HEK293 (cell line): ENCODE data around the gene TRAF6.

ENCODE experiments used
- CTCF ChIA-PET: fragments of 350-600 bp; formaldehyde crosslinking; extraction: SDS; loops from one replicate; lab custom pipeline; 2021; ENCODE audit warnings: antibody characterized with exemption; lab: Yijun Ruan, JAX
- POLR2A ChIA-PET: fragments of 300-600 bp; formaldehyde crosslinking; extraction: SDS; loops from one replicate; lab custom pipeline; 2020; ENCODE audit warnings: antibody characterized with exemption, inconsistent platforms; lab: Yijun Ruan, JAX
- H3K27ac ChIP-seq: fragments of 200-500 bp; sonication (Bioruptor generic); 2 replicates; pipeline ENCODE4 v1.5.1; 2014; ENCODE audit warnings: low read depth, low read length, control low read depth, inconsistent platforms; ENCODE audit errors: extremely low read depth
- H3K36me3 ChIP-seq, 2 experiments: fragments of 200-500 bp in 1 of 2; sonication (Bioruptor generic) in 1 of 2; 1 replicate in 1 of 2; 2 replicates in 1 of 2; pipeline ENCODE4 v1.5.1; 2014 to 2017; ENCODE audit warnings: inconsistent platforms in 2 of 2, low read length in 2 of 2; ENCODE audit not compliant: control insufficient read depth in 2 of 2, insufficient read depth in 1 of 2
- H3K4me1 ChIP-seq: fragments of 200-500 bp; sonication (Bioruptor generic); 2 replicates; pipeline ENCODE4 v1.5.1; 2014; ENCODE audit warnings: mild to moderate bottlenecking, low read length, inconsistent platforms; ENCODE audit not compliant: control insufficient read depth, insufficient read depth
- H3K4me3 ChIP-seq: 2 replicates; pipeline ENCODE4 v1.5.1; 2011; ENCODE audit warnings: low read depth, mild to moderate bottlenecking, control low read depth, low read length, moderate library complexity
- H3K9me3 ChIP-seq: fragments of 200-500 bp; sonication (Bioruptor generic); 2 replicates; pipeline ENCODE4 v1.5.1; 2014; ENCODE audit warnings: low read depth, low read length, inconsistent platforms; ENCODE audit not compliant: control insufficient read depth, insufficient read depth
- FEZF1 ChIP-seq: fragments of 450-650 bp; formaldehyde crosslinking; IDR thresholded peaks from 2 replicates; pipeline ENCODE4 v1.5.1; 2016; ENCODE audit warnings: missing biosample characterization, missing genetic modification characterization
- SP3 ChIP-seq: fragments of 450-650 bp; formaldehyde crosslinking; IDR thresholded peaks from 2 replicates; pipeline ENCODE4 v1.5.1; 2016; ENCODE audit warnings: missing biosample characterization, missing genetic modification characterization
- ZBTB48 ChIP-seq: fragments of 450-650 bp; formaldehyde crosslinking; IDR thresholded peaks from 2 replicates; pipeline ENCODE4 v1.5.1; 2016; ENCODE audit warnings: missing biosample characterization, missing genetic modification characterization
- ZEB2 ChIP-seq: fragments of 450-650 bp; formaldehyde crosslinking; IDR thresholded peaks from 2 replicates; pipeline ENCODE4 v1.5.1; 2016; ENCODE audit warnings: missing biosample characterization, missing genetic modification characterization
- ZFP37 ChIP-seq: fragments of 450-650 bp; formaldehyde crosslinking; IDR thresholded peaks from 2 replicates; pipeline ENCODE4 v1.5.1; 2016; ENCODE audit warnings: missing biosample characterization, missing genetic modification characterization
- ZNF138 ChIP-seq: fragments of 450-650 bp; formaldehyde crosslinking; IDR thresholded peaks from 2 replicates; pipeline ENCODE4 v1.5.1; 2016; ENCODE audit warnings: missing biosample characterization, missing genetic modification characterization, borderline replicate concordance
- ZNF302 ChIP-seq: fragments of 450-650 bp; formaldehyde crosslinking; IDR thresholded peaks from 2 replicates; pipeline ENCODE4 v1.5.1; 2016; ENCODE audit warnings: missing biosample characterization, missing genetic modification characterization, low read depth
- ZNF416 ChIP-seq: fragments of 450-650 bp; formaldehyde crosslinking; IDR thresholded peaks from 2 replicates; pipeline ENCODE4 v1.5.1; 2016; ENCODE audit warnings: missing biosample characterization, missing genetic modification characterization
- ZNF521 ChIP-seq: fragments of 450-650 bp; formaldehyde crosslinking; IDR thresholded peaks from 2 replicates; pipeline ENCODE4 v1.5.1; 2017; ENCODE audit warnings: missing biosample characterization, mild to moderate bottlenecking, missing genetic modification characterization
- ZNF555 ChIP-seq: fragments of 450-650 bp; formaldehyde crosslinking; conservative IDR thresholded peaks from 2 replicates; pipeline ENCODE4 v1.5.1; 2017; ENCODE audit warnings: missing biosample characterization, mild to moderate bottlenecking, missing genetic modification characterization, inconsistent platforms
- ZNF624 ChIP-seq: fragments of 450-650 bp; formaldehyde crosslinking; IDR thresholded peaks from 2 replicates; pipeline ENCODE4 v1.5.1; 2017; ENCODE audit warnings: missing biosample characterization, missing genetic modification characterization
- TF ChIP-seq, protein P1 (sequence below): fragments of 450-650 bp; formaldehyde crosslinking; IDR thresholded peaks from 2 replicates; pipeline ENCODE4 v1.5.1; 2016; ENCODE audit warnings: missing biosample characterization, missing genetic modification characterization, low read depth
- TF ChIP-seq, protein P2 (sequence below): fragments of 450-650 bp; formaldehyde crosslinking; IDR thresholded peaks from 2 replicates; pipeline ENCODE4 v1.5.1; 2017; ENCODE audit warnings: missing biosample characterization, missing genetic modification characterization
- TF ChIP-seq, protein P3 (sequence below): fragments of 450-650 bp; formaldehyde crosslinking; IDR thresholded peaks from 2 replicates; pipeline ENCODE4 v1.5.1; 2017; ENCODE audit warnings: missing biosample characterization, missing genetic modification characterization
- TF ChIP-seq, protein P4 (sequence below): fragments of 450-650 bp; formaldehyde crosslinking; IDR thresholded peaks from 2 replicates; pipeline ENCODE4 v1.5.1; 2016; ENCODE audit warnings: missing biosample characterization, missing genetic modification characterization

Gene TRAF6

DNA sequence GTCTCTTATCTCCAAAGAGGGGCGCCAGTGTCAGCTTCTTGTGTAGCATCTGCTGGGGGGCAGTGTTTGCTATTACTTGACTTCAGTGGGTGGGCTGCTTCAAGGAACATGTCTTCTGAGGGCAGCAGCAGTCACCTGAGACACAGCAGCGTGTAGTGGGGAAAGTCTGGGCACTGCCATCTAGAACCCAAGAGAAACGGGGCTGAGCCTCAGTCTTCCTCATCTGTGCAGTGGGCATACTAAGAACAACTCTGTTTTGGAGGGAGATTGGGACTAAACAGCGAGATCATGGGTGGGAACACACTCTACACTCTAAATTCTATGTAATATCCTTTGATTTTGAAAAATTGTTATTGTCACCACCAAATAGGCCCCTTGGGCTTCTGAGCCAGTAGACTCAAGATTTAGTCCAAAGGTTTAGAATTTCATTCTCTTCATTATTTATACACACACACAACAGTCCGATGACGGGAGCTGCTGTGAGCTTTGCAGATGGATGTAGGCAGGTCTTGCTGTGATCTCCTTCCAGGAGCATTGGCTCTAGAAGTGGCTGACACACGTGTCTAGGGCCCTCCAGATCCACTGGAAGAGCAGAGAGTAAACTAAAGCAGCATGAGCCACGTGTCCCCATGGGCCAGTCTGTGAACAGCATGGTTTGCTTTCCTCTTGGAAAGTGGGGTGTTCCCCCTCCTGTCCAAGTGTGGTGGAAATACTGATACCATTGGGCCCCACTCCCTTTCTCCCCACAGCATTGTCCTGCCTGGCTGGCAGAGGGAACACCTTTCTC lies 51.8 kb downstream of the TRAF6 start:
- no peak for TF ChIP-seq ZEB2
- TF ChIP-seq, protein P1, sequence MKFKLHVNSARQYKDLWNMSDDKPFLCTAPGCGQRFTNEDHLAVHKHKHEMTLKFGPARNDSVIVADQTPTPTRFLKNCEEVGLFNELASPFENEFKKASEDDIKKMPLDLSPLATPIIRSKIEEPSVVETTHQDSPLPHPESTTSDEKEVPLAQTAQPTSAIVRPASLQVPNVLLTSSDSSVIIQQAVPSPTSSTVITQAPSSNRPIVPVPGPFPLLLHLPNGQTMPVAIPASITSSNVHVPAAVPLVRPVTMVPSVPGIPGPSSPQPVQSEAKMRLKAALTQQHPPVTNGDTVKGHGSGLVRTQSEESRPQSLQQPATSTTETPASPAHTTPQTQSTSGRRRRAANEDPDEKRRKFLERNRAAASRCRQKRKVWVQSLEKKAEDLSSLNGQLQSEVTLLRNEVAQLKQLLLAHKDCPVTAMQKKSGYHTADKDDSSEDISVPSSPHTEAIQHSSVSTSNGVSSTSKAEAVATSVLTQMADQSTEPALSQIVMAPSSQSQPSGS = no peak
- TF ChIP-seq SP3 (tag by site-specific recombination) = no peak
- TF ChIP-seq ZNF416 (tag by site-specific recombination) = no peak
- TF ChIP-seq, protein P2, sequence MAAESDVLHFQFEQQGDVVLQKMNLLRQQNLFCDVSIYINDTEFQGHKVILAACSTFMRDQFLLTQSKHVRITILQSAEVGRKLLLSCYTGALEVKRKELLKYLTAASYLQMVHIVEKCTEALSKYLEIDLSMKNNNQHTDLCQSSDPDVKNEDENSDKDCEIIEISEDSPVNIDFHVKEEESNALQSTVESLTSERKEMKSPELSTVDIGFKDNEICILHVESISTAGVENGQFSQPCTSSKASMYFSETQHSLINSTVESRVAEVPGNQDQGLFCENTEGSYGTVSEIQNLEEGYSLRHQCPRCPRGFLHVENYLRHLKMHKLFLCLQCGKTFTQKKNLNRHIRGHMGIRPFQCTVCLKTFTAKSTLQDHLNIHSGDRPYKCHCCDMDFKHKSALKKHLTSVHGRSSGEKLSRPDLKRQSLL (tag by site-specific recombination) = no peak
- TF ChIP-seq ZNF624 (tag by site-specific recombination) = no peak
- no peak for TF ChIP-seq ZFP37 (tag by site-specific recombination)
- no peak for TF ChIP-seq ZBTB48 (tag by site-specific recombination)
- no peak for TF ChIP-seq ZNF555
- no peak for TF ChIP-seq ZNF302 (tag by site-specific recombination)
- TF ChIP-seq ZNF521 (tag by site-specific recombination) = no peak
- no peak for TF ChIP-seq ZNF138 (tag by site-specific recombination)
- ChIA-PET CTCF (interaction anchor here (0.7 to 2.2 kb wide), 2 partner anchors 10 to 166 kb away, joined by 4 to 17 read pairs; no protein-coding TSS in a partner anchor), POLR2A (interaction anchor here (0.5 to 2.4 kb wide), 2 partner anchors 12 to 20 kb away, joined by 3 to 7 read pairs; no protein-coding TSS in a partner anchor)
- Histone ChIP-seq H3K4me1 (peaks cover 5% of the 10 kb centered on the region; the same call in 1 of the 2 replicates), H3K36me3 (no peaks in the 10 kb centered on the region), H3K27ac (no peak overlapping the region), H3K9me3 (no peaks in the 10 kb centered on the region), H3K4me3 (no peak overlapping the region)

DNA sequence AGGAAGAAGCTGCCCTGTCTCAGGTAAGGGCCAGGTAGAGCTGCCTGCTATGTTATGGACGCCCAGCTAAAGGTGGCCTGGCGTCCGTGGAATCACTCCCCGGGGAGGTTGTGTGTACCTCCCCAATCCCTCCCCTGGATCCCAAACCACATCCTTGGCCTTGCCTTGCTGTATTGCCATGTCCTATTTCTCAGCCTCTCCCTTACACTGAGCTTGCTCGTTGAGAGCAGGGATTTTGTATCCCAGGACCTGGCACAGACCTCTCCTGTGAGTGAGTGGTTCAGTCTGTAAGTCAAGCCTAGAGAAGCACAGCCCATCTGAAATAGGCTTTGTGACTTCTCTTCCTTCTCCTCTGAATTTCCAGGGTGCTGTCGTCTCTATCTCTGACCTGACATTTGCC lies 53.9 kb downstream of the TRAF6 start:
- H3K4me3 ChIP-seq = no peak overlapping the region
- H3K9me3 ChIP-seq = no peaks in the 10 kb centered on the region
- TF ChIP-seq, protein P3, sequence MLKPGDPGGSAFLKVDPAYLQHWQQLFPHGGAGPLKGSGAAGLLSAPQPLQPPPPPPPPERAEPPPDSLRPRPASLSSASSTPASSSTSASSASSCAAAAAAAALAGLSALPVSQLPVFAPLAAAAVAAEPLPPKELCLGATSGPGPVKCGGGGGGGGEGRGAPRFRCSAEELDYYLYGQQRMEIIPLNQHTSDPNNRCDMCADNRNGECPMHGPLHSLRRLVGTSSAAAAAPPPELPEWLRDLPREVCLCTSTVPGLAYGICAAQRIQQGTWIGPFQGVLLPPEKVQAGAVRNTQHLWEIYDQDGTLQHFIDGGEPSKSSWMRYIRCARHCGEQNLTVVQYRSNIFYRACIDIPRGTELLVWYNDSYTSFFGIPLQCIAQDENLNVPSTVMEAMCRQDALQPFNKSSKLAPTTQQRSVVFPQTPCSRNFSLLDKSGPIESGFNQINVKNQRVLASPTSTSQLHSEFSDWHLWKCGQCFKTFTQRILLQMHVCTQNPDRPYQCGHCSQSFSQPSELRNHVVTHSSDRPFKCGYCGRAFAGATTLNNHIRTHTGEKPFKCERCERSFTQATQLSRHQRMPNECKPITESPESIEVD = no peak
- no peak for TF ChIP-seq FEZF1 (tag by site-specific recombination)
- TF ChIP-seq, protein P4, sequence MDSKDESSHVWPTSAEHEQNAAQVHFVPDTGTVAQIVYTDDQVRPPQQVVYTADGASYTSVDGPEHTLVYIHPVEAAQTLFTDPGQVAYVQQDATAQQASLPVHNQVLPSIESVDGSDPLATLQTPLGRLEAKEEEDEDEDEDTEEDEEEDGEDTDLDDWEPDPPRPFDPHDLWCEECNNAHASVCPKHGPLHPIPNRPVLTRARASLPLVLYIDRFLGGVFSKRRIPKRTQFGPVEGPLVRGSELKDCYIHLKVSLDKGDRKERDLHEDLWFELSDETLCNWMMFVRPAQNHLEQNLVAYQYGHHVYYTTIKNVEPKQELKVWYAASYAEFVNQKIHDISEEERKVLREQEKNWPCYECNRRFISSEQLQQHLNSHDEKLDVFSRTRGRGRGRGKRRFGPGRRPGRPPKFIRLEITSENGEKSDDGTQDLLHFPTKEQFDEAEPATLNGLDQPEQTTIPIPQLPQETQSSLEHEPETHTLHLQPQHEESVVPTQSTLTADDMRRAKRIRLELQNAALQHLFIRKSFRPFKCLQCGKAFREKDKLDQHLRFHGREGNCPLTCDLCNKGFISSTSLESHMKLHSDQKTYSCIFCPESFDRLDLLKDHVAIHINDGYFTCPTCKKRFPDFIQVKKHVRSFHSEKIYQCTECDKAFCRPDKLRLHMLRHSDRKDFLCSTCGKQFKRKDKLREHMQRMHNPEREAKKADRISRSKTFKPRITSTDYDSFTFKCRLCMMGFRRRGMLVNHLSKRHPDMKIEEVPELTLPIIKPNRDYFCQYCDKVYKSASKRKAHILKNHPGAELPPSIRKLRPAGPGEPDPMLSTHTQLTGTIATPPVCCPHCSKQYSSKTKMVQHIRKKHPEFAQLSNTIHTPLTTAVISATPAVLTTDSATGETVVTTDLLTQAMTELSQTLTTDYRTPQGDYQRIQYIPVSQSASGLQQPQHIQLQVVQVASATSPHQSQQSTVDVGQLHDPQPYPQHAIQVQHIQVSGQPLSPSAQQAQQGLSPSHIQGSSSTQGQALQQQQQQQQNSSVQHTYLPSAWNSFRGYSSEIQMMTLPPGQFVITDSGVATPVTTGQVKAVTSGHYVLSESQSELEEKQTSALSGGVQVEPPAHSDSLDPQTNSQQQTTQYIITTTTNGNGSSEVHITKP (tag by site-specific recombination) = 0 out of 2 replicates have a peak, but pooled peaks have one; percentile 23
- TF ChIP-seq, all 188 proteins: peak for 1
- ChIA-PET POLR2A (interaction anchor here (0.8 to 2.5 kb wide), 11 partner anchors 9 to 166 kb away, joined by 3 to 33 read pairs (median 6); partner anchors contain the start of genes COMMD9 and TRAF6), CTCF (interaction anchor here (0.6 to 2.4 kb wide), 7 partner anchors 9 to 164 kb away, joined by 3 to 26 read pairs (median 8); no protein-coding TSS in a partner anchor)
- peaks cover 5% of the 10 kb centered on the region; the same call in 1 of the 2 replicates for H3K4me1 ChIP-seq
- H3K27ac ChIP-seq = peak overlapping the region; percentile 74
- no peaks in the 10 kb centered on the region for H3K36me3 ChIP-seq
